DMS153 treated with DMSO at 0.1 percent for 48 hours (cell line): ENCODE measurements around the gene INPP5E.

Source experiments
- DNase-seq: peaks from one replicate; lab custom pipeline; 2025; ENCODE audit not compliant: unreplicated experiment; lab: John Stamatoyannopoulos, UW

The INPP5E gene

DNA sequence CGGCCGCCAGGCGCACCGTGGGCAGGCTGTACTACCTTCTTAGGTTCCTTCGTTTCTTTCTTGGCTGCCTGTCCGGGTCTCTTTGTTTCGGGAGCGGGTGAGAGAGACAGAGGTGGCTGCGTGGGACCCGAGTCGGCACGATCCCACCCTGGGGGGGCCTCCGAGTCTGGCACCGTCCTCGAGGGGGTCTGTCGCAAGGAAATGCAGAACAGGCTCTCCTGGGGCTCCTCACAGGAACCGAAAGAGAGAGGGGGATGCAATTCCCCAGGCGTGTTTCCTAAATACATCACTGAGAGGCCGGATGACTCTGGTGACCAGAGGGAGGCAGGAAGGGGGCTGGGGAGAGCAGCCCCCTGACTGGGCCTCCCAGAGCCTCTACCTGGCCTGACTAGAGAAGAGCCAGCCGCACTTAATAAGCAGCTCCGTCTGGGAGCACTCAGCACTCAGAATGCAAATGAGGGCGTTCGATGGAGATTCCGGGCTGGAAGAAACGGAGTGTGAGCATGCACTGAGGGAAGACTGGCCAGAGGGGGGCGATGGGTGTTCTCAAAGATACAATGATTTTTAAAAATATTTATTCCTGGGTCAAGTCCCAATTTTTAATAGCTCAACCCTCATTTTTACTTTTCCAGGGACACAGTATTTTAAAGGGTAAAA, 11.7 kb upstream of the INPP5E start:
- DNase-seq: no peak

- DNase-seq: no peak
These were observed 9.0 kb upstream of the INPP5E start for GRCh38 chr9:136448655-136449054.

DNA sequence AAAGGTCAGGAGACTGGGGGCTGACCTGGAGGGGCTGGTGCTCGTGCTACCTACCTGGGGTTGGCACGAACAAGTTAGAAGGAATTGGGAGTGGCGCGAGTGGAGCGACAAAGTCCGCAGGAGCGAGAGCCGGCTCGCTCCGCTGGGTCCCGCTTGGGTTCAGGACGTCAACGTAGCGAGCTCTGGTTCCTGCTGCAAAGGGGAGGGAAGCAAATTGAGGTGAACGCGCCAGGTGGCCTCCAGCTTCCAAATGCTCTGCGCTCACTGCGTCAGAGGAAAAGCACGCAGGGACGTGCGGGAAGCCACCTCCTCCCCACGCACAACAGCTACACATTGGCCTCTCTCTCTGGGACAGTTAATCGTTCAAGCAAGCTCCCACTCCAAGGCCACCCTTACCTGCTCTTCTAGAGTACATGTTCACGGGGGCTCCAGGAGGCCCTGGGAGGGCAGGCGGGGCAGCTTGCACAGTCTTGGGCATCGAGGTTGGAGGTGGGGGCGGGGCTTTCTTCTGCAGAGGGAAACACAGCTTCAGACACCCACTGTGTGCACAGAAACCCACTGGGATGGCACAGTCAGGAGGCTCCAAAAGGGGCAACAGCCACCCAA, 7.6 kb upstream of the INPP5E start:
- DNase-seq: no peak

DNA sequence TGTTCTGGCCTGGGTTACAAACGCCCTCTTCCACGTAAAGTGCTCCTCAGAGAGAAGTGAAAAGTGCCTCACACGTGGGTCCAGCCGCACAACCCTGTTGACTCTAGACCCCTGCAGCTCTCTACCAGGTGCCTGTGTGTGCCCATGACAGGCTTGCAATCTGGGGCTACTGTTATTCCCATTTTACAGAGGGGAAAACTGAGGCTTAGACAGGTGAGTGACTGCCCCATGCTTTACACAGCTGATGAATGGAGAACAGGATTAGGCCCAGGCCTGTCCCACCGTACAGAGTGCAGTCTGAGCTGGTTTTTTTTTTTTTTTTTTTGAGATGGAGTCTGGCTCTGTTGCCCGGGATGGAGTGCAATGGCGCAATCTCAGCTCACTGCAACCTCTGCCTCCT, 6.2 kb upstream of the INPP5E start:
- DNase-seq: no peak

DNA sequence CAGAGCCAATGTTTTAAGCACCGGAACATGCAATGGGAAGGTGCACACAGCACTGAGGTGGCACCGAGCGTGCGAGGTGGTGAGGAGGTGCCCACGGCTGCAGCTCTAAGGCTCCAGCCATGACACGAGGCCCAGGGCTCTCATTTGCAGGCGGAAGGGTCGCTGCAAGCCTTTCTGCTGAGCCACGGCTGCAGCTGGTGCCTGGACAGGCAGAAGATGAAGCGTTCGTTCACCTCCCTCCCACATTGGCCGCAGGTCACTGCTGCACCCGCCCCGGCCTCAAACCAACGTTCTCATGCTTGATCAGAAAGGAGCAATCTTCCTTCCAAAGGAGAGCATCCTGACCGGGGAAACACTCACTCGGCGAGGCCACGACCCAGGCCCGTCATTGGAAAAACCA, 4.5 kb upstream of the INPP5E start:
- no peak for DNase-seq

DNA sequence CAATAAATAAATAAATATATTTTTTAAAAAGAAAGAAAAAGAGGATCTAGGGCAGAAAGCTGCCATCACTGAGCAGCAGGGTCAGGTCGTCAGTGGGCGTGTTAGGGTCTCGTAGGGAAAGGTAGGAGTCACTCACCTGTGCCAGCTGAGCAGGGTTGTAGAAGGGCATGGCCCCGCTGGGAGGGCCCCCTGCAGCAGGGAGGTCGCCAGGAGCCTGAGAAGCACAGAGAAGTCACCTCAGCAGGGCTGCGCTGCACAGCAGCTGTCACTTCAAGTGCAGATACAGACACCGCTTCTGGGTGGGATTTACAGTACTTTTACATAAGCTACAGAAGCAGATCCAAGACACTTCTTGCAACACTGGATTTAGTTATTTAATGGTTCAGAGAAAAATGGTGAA, 4.0 kb upstream of the INPP5E start:
- no peak for DNase-seq

GRCh38 chr9:136443087-136443486, 3.4 kb upstream of the INPP5E start:
- DNase-seq: no peak

- DNase-seq: no peak
These were observed 2.6 kb upstream of the INPP5E start for GRCh38 chr9:136442265-136442664.

DNA sequence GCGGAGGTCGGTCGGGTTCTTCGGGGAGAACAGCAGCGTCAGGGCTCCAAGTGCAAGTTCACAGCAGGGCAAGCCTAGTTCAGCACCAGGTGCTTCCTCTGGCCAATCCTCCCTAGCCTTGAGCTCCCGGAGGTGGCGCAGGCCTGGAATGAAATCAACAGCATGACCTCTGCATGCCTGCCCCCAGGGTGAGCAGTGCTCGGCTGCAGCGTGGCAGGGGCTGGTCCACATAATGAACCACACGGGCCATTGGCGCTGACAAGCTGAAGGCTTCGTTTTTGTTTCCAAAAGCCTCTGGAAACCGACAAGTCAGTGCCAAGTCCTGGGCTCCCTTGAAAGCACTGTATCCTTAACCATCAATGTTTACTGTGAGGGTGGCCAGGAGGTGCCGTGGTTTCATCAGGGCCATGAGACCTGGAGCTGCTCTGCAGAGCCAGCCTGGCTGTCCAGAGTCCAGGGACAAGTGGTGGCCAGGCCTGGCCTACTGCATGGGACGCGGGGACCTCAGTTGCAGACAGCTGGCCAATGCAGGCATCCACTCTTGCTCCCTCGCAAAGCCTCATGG, 2.1 kb upstream of the INPP5E start:
- no peak for DNase-seq

DNA sequence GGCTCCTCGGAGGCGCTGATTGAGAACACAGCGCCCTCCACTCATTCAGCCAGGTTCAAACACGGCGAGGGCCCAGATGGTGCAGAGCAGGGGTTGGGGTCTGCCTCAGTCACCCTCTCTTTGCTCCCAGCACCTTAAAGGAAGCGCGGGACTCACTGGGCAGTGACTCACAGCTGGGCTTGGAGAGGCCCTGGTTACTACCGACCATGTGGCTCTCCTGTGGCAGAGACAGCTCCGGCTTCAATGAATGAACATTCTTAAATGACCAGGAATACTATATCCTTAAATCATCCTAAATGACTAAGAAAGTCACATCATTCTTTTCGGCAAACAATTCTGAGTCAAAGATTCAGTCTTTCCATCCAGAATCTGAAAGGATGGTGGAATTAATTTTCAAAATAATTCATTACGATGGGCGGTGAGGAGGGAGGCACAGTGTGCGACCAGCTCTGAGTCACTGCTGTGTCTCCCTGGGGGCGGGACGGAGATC, 1.6 kb upstream of the INPP5E start:
- DNase-seq: no peak

DNA sequence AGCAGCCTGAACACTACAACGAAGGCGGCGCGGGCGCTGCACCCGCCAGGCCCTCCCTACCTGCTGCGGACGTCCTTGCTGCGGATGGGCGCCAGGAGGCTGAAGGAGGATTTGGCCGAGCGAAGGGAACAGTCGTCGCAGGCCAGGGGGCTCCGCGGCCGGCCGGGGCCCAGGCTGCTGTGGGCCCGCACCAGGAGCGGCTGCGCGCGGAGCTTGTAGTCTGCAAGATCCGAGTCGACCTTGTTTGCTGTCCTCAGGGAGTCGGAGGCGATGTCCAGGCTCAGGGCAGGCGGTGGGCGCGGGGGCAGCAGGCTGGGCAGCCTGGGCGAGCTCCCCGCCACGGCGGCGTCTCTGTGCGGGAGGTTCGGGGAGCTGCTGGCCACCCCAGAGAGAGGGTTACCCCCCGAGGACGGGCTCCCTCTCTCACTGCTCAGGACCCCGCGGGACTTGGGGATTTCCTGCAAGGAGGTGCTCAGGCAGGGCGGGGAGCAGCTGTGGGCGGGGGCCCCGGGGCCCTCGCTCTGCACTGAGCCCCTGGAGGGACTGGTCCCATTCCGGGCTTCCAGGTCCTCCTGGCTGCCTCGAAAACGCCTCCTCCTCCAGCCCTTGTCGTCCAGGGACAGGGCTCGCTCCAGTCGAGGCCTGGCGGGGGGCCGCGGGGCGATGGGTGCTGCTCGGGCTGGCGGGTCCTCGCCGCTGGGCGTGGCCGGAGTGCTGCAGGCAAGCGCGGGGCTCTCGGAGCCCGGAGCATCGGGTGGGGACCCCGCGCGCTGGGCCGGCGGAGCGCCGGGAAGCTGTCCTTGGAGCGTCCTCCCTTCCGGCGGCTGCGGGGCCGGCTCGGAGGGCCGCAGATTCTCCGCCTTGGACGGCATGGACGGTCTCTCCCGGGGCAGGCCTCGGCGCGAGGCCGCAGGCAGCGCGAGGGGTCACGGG, 831 bp downstream of the INPP5E start:
- DNase-seq: no peak

- DNase-seq: no peak
These were observed 1.7 kb downstream of the INPP5E start for GRCh38 chr9:136437839-136438547.

DNA sequence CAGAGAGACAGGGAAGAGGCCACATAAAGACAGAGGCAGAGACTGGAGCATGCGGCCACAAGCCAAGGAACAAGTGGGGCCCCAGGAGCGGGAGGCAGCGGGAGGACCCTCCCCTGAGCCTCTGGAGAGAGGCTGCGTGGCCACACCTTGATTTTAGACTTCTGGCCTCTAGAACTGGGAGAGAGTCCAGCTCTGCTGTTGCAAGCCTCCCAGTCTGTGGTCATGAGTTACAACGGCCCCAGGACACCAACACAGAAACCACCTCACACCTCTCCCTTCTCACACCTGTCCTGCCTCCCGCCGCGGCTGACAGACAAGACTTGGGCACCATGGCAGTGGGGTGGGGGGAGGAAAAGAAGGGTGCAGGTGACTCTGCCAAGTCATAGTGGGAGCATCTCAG, 2.2 kb downstream of the INPP5E start:
- DNase-seq: no peak

DNA sequence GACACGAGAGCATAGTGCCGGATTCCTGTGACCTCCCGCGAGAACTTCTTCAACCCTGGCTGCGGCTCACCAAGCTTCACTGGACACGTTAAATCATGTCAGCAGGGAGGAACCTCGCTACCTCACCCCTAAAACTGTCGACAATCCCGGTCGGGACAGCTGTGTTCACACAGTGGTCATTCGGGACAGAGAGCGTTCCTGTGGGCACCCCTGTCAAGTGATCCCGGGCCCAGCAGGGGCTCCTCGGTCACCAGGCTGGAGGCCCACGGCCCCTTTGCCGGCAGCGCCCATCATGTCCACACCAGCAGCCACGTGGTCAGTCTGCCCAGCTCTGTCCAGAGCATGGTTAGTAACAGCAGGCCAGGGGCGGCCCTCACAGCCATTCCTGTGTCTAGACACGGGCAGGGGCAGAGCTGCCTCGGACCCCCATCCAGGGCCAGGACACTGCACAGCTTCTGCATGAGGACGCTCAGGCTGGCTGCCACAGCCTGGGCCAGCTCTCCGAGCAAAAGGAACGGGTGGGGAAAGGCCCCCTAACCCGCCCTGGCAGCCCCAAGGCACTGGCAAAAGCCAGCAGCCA, 3.5 kb downstream of the INPP5E start:
- DNase-seq: no peak

DNA sequence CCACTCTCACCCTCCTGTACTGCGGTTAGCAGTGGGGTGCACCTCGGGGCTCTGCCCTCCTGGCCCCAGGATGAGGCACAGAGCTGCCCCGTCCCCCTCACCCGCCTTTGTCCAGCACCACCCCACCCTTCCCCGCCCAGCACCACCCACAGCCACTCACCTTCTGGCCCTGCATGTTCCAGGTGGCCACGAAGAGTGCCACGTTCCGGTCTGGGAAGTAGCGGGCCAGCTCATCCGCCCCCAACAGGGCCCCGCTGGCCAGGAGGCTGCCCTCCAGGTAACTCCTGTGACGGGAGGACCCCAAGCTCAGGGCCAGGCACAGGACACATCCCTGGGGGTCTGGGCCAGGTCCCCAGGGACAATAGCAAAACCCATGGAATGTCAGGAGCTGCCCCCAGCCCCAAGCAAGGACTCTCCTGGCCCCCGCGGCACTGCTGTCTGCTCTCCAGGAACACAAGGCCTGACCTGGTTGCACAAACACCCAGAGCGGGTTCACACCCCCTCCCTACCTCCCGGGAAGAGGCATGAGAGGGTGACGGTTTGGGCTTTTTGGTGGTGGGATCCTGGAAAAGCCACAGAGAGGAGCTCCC, 5.0 kb downstream of the INPP5E start:
- no peak for DNase-seq

- DNase-seq: no peak
These were observed 5.6 kb downstream of the INPP5E start for GRCh38 chr9:136433849-136434579.

DNA sequence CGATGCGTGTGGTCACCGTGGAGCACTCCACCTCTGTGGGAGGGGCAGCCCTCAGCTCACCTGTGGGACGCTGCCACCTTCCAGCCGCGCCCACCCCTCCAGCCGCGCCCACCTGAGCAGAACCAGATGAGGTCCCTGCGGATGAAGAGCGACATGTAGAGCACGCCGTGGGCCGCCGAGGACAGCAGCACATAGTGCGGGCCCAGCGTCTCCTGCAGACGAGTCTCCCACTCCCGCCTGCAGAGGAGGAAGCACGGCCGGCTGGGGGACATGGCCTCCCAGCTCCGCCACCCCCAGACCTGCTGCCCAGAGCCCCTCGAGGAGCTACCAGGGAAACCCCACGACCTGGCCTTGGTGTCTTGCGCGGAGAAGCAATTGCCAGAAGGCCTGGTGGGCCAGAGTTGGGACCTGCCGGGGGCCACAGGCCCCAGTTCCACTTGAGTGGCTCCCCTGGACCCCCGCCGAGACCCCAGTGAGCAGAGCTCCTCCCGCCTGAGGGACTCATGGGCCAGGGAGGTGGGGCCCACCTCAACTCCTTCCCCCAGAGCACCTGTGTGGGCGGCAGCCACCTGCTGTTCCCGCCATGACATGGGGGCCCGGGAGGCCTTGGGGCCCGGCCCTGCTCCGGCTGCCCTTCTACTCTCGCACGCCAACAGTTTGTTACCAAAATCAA, 6.5 kb downstream of the INPP5E start:
- no peak for DNase-seq

GRCh38 chr9:136432591-136432990, 7.1 kb downstream of the INPP5E start:
- no peak for DNase-seq

DNA sequence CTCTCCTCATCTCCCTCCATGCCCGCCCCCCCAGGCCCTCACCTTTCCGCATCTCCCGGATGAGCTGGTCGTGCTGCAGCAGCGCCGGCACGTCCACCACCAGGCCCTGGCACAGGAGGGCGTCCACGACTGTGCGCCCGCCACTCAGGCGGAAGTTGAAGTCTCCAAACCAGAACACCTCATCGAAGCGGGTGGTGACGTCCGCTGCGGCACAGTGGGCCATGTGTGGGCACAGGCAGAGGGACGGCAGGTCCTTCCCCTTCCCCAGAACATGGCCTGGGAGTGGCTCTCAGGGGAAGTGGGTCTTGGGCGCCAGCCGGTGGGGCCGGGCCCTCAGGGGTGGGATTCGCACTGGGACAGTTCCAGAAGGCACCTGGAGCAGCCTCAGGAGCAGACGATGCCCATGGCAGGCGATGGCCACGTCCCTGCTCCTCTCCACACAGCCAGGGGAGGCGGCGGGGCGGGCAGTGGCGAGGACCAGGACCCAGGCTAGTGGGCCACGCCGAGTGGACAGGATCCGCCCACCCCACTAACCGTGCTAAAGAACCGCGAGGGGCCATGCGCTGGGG, 7.8 kb downstream of the INPP5E start:
- DNase-seq: no peak
